ENCODE data around the gene TMPRSS3. TPM values are rescaled to one million over a fixed set of nuclear protein-coding genes. Genes with fewer than 3 reads are reported as not detected.

Gene TMPRSS3
- total RNA-seq, 3 donors from 2014 or later, result 9.2 to 27.2 TPM; not detected in 1

- H3K27ac ChIP-seq, result no peak overlapping the region
Observed at GRCh38 chr21:42384156-42384945, 11.5 kb downstream of the TMPRSS3 start.

GRCh38 chr21:42383331-42383730 lies 12.5 kb downstream of the TMPRSS3 start:
- no peaks in the 10 kb centered on the region for H3K36me3 ChIP-seq
- no peaks in the 10 kb centered on the region for H3K4me1 ChIP-seq
- no peaks in the 10 kb centered on the region for H3K27me3 ChIP-seq
- no peak for TF ChIP-seq CTCF (IDR thresholded peaks at IDR 0.05)
- TF ChIP-seq POLR2AphosphoS5 (IDR thresholded peaks at IDR 0.05), result no peak
- TF ChIP-seq POLR2A (IDR thresholded peaks at IDR 0.05), result no peak
- H3K9me3 ChIP-seq, result no peaks in the 10 kb centered on the region
- no peak overlapping the region for H3K4me3 ChIP-seq
- intact Hi-C loops (cut with DNase I; ENCODE audit: low total_unique reads), result no loop called here
- no peak for DNase-seq (ENCODE audit: low spot score in 2 of 2)
- H3K27ac ChIP-seq, result no peak overlapping the region

More at GRCh38 chr21:42384156-42384945, 11.5 kb downstream of the TMPRSS3 start:
- Histone ChIP-seq H3K27me3 (no peaks in the 10 kb centered on the region), H3K36me3 (no peaks in the 10 kb centered on the region), H3K4me1 (no peaks in the 10 kb centered on the region), H3K4me3 (no peak overlapping the region), H3K9me3 (no peaks in the 10 kb centered on the region)
- intact Hi-C loops (cut with DNase I; ENCODE audit: low total_unique reads), result no loop called here
- DNase-seq (ENCODE audit: low spot score in 2 of 2), result no peak
- no peak for TF ChIP-seq POLR2A (IDR thresholded peaks at IDR 0.05)
- TF ChIP-seq CTCF (IDR thresholded peaks at IDR 0.05), result no peak

- no peak for DNase-seq (ENCODE audit: low spot score in 2 of 2)
- no peak for TF ChIP-seq POLR2A (IDR thresholded peaks at IDR 0.05)
- H3K36me3 ChIP-seq, result no peaks in the 10 kb centered on the region
- H3K4me3 ChIP-seq, result no peak overlapping the region
- no peaks in the 10 kb centered on the region for H3K4me1 ChIP-seq
- no peaks in the 10 kb centered on the region for H3K9me3 ChIP-seq
- intact Hi-C loops (cut with DNase I; ENCODE audit: low total_unique reads), result no loop called here
- no peak overlapping the region for H3K27ac ChIP-seq
- H3K27me3 ChIP-seq, result no peaks in the 10 kb centered on the region
Observed at GRCh38 chr21:42382915-42383314, 12.9 kb downstream of the TMPRSS3 start.

- peak in 1 of 2 donors; percentile 35 for DNase-seq (ENCODE audit: low spot score in 2 of 2)
- TF ChIP-seq POLR2A (IDR thresholded peaks at IDR 0.05) (no peak), CTCF (IDR thresholded peaks at IDR 0.05) (peak in 2 of 3 donors; percentile 66 to 88)
Observed at GRCh38 chr21:42381347-42381984, 14.4 kb downstream of the TMPRSS3 start.

GRCh38 chr21:42379426-42380215 lies 16.2 kb downstream of the TMPRSS3 start:
- H3K27ac ChIP-seq, result no peak overlapping the region
- no peaks in the 10 kb centered on the region for H3K9me3 ChIP-seq
- no peaks in the 10 kb centered on the region for H3K36me3 ChIP-seq
- peak in 1 of 2 donors; percentile 7 for DNase-seq (ENCODE audit: low spot score in 2 of 2)
- peaks cover 0 to 4% of the 10 kb centered on the region in 2 donors for H3K27me3 ChIP-seq
- H3K4me3 ChIP-seq, result no peak overlapping the region
- intact Hi-C loops (cut with DNase I; ENCODE audit: low total_unique reads), result no loop called here
- TF ChIP-seq POLR2A (IDR thresholded peaks at IDR 0.05) (no peak), POLR2AphosphoS5 (IDR thresholded peaks at IDR 0.05) (no peak), CTCF (IDR thresholded peaks at IDR 0.05) (no peak)
- no peaks in the 10 kb centered on the region for H3K4me1 ChIP-seq

More at GRCh38 chr21:42381347-42381984, 14.4 kb downstream of the TMPRSS3 start:
- Histone ChIP-seq H3K27me3 (no peaks in the 10 kb centered on the region), H3K4me3 (no peak overlapping the region), H3K27ac (no peak overlapping the region), H3K36me3 (no peaks in the 10 kb centered on the region), H3K4me1 (no peaks in the 10 kb centered on the region), H3K9me3 (no peaks in the 10 kb centered on the region)
- intact Hi-C loops (cut with DNase I; ENCODE audit: low total_unique reads), result no loop called here
